ENCODE measurements around the gene DCTN4. TPM values are rescaled to one million over a fixed set of nuclear protein-coding genes. Genes with fewer than 3 reads are reported as not detected.

The DCTN4 gene
- total and polyA plus RNA-seq, 2 experiments from 2014 or later = 15.4 to 41.8 TPM

GRCh38 chr5:150759334-150759583 lies 442 bp upstream of the DCTN4 start:
- Mint-ChIP-seq H3K27ac (no peak overlapping the region; the same call in 1 of the 2 replicates), H3K36me3 (ENCODE audit: low read depth) (peaks cover 33% of the 10 kb centered on the region), H3K4me1 (peaks cover 4% of the 10 kb centered on the region; the same call in 2 of the 3 replicates), H3K4me3 (no peak overlapping the region), H3K27me3 (ENCODE audit: insufficient read depth, low read depth, poor library complexity) (peaks cover 7% of the 10 kb centered on the region), H3K9me3 (peaks cover 12% of the 10 kb centered on the region)
- Histone ChIP-seq H3K27ac (ENCODE audit: low read depth) (peak overlapping the region; percentile 67; the same call in 1 of the 2 replicates), H3K4me1 (ENCODE audit: insufficient read depth) (peaks cover 8% of the 10 kb centered on the region; the same call in 1 of the 2 replicates), H3K9me2 (ENCODE audit: insufficient read depth) (no peaks in the 10 kb centered on the region), H4K20me1 (replicated peaks; ENCODE audit: insufficient read depth) (no peaks in the 10 kb centered on the region), H3K79me2 (replicated peaks; ENCODE audit: insufficient read depth) (peaks cover 31% of the 10 kb centered on the region), H2AFZ (peak overlapping the region; percentile 97), H3K4me3 (peak overlapping the region; percentile 72), H3K27me3 (ENCODE audit: insufficient read depth) (no peaks in the 10 kb centered on the region; the same call in 1 of the 2 replicates), H3K4me2 (peak overlapping the region; percentile 74), H3K36me3 (ENCODE audit: insufficient read depth) (no peaks in the 10 kb centered on the region), H3F3A (replicated peaks; ENCODE audit: low read depth) (no peaks in the 10 kb centered on the region)
- peak; percentile 7 for ATAC-seq
- TF ChIP-seq JUNB (IDR thresholded peaks at IDR 0.05; ENCODE audit: unreplicated experiment) = no peak
- no peak for TF ChIP-seq ZNF331 (CRISPR knock-in tag; IDR thresholded peaks at IDR 0.05; ENCODE audit: low read depth)
- DNase-seq (ENCODE audit: low spot score) = no peak

GRCh38 chr5:150758203-150758530 lies 650 bp downstream of the DCTN4 start:
- peaks cover 9% of the 10 kb centered on the region for H3K36me3 ChIP-seq (ENCODE audit: insufficient read depth)
- ATAC-seq (peak; percentile 16), DNase-seq (ENCODE audit: low spot score) (no peak)
- Mint-ChIP-seq H3K4me1 (peaks cover 4% of the 10 kb centered on the region; the same call in 2 of the 3 replicates), H3K4me3 (no peak overlapping the region), H3K36me3 (ENCODE audit: low read depth) (peaks cover 43% of the 10 kb centered on the region), H3K27ac (no peak overlapping the region), H3K9me3 (peaks cover 12% of the 10 kb centered on the region), H3K27me3 (ENCODE audit: insufficient read depth, low read depth, poor library complexity) (peaks cover 7% of the 10 kb centered on the region)
- peaks cover 31% of the 10 kb centered on the region for H3K79me2 ChIP-seq (replicated peaks; ENCODE audit: insufficient read depth)
- H3K4me1 ChIP-seq (ENCODE audit: insufficient read depth) = peaks cover 8% of the 10 kb centered on the region; the same call in 1 of the 2 replicates
- no peaks in the 10 kb centered on the region for H3F3A ChIP-seq (replicated peaks; ENCODE audit: low read depth)
- H4K20me1 ChIP-seq (replicated peaks; ENCODE audit: insufficient read depth) = no peaks in the 10 kb centered on the region
- H3K4me3 ChIP-seq = peak overlapping the region; percentile 72
- no peaks in the 10 kb centered on the region for H3K9me2 ChIP-seq (ENCODE audit: insufficient read depth)
- H3K27me3 ChIP-seq (ENCODE audit: insufficient read depth) = no peaks in the 10 kb centered on the region; the same call in 1 of the 2 replicates
- peak overlapping the region; percentile 82 for H3K4me2 ChIP-seq
- peak overlapping the region; percentile 79 for H3K27ac ChIP-seq (ENCODE audit: low read depth)
- peak overlapping the region; percentile 19; the same call in 1 of the 2 replicates for H2AFZ ChIP-seq
- TF ChIP-seq REST (IDR thresholded peaks at IDR 0.05; ENCODE audit: unreplicated experiment) (no peak), CREB1 (CRISPR knock-in tag; IDR thresholded peaks at IDR 0.05; ENCODE audit: low read depth) (no peak), ZNF114 (CRISPR knock-in tag; IDR thresholded peaks at IDR 0.05) (no peak), CTCF (conservative IDR thresholded peaks at IDR 0.05; ENCODE audit: low read depth in 2 of 2) (no peak), NANOG (IDR thresholded peaks at IDR 0.05; ENCODE audit: borderline replicate concordance) (no peak), POLR2AphosphoS5 (IDR thresholded peaks at IDR 0.05; ENCODE audit: low read depth) (no peak), EZH2phosphoT487 (IDR thresholded peaks at IDR 0.05; ENCODE audit: unreplicated experiment) (no peak), ZNF331 (CRISPR knock-in tag; IDR thresholded peaks at IDR 0.05; ENCODE audit: low read depth) (no peak), EZH2 (IDR thresholded peaks at IDR 0.05; ENCODE audit: low read depth, unreplicated experiment) (no peak), JUNB (IDR thresholded peaks at IDR 0.05; ENCODE audit: unreplicated experiment) (no peak), ZNF462 (CRISPR knock-in tag; IDR thresholded peaks at IDR 0.05) (no peak)
